K562 (cell line): ENCODE measurements around the gene MXI1. TPM values are rescaled to one million over a fixed set of nuclear protein-coding genes. Genes with fewer than 3 reads are reported as not detected.

Source experiments
- ATAC-seq: fragments of 200-7000 bp; cut with Tn5 transposase; 3 replicates; pipeline ENCODE4 v1.9.1; 2020; ENCODE audit warnings: moderate library complexity
- BruUV-seq: library from RNA; stranded (reverse); fragments of 400-500 nt; replicated peaks from 2 replicates; lab custom pipeline; 2021; lab: Mats Ljungman, UMichigan
- CTCF ChIA-PET: fragments of 300-600 bp; formaldehyde crosslinking; extraction: SDS; loops from one replicate; lab custom pipeline; 2021; ENCODE audit warnings: low intra/inter-chr PET ratio; lab: Yijun Ruan, JAX
- POLR2A ChIA-PET: fragments of 300-600, 350-650 bp; sonication (Branson Sonifier 250); formaldehyde crosslinking; extraction: SDS; loops from one replicate; lab custom pipeline; 2021; ENCODE audit warnings: antibody characterized with exemption, inconsistent platforms; lab: Yijun Ruan, JAX
- DNase-seq, 4 experiments: peaks; one replicate each; pipeline versions ENCODE4 v3.0.0 to v3.0.0-alpha.2; 2011 to 2018; ENCODE audit warnings: low spot score in 3 of 4, mixed read lengths in 3 of 4; ENCODE audit errors: extremely low read depth in 1 of 4
- FAIRE-seq: peaks from 2 replicates; lab custom pipeline; 2011; peaks lifted over from hg19 to GRCh38; lab: Jason Lieb, UNC
- H2AFZ ChIP-seq: 2 replicates; pipeline ENCODE4 v1.6.0; 2011; ENCODE audit warnings: low read depth, low read length, control low read depth, inconsistent platforms
- H3K27ac ChIP-seq: fragments of 200-600 bp; 3 replicates; pipeline ENCODE4 v1.8.0; 2011; ENCODE audit warnings: low read depth, mild to moderate bottlenecking, control low read depth, inconsistent platforms, low read length, moderate library complexity, mixed read lengths; ENCODE audit errors: extremely low read depth
- H3K27me3 ChIP-seq, 2 experiments: fragments of 300-600 bp in 1 of 2; 2 replicates in 1 of 2; 3 replicates in 1 of 2; pipeline versions ENCODE4 v1.6.0 to v1.8.0; 2011; ENCODE audit warnings: inconsistent platforms in 2 of 2, low read length in 2 of 2, mild to moderate bottlenecking in 1 of 2, mixed read lengths in 1 of 2, moderate library complexity in 1 of 2; ENCODE audit not compliant: control insufficient read depth in 2 of 2, insufficient read depth in 2 of 2
- H3K36me3 ChIP-seq: fragments of 300-600 bp; 3 replicates; pipeline ENCODE4 v1.8.0; 2011; ENCODE audit warnings: mild to moderate bottlenecking, low read length, inconsistent platforms; ENCODE audit not compliant: control insufficient read depth, insufficient read depth
- H3K4me1 ChIP-seq, 2 experiments: fragments of 200-600 bp in 1 of 2; replicated peaks in 1 of 2; 2 replicates in 1 of 2; 3 replicates in 1 of 2; pipeline versions ENCODE4 v1.5.1 to v1.8.0; 2011; ENCODE audit warnings: inconsistent platforms in 2 of 2, low read length in 2 of 2, mild to moderate bottlenecking in 1 of 2, mixed read lengths in 1 of 2, moderate library complexity in 1 of 2; ENCODE audit not compliant: control insufficient read depth in 2 of 2, insufficient read depth in 2 of 2
- H3K4me2 ChIP-seq: 2 replicates; pipeline ENCODE4 v1.6.1; 2011; ENCODE audit warnings: low read length, control low read depth, inconsistent platforms, mixed read lengths; ENCODE audit not compliant: insufficient read depth
- H3K4me3 ChIP-seq: fragments of 200-600 bp; sonication (generic), shearing (Covaris generic); 2 replicates; pipeline ENCODE4 v1.5.1; 2016; ENCODE audit warnings: control low read depth, inconsistent platforms
- H3K79me2 ChIP-seq: fragments of 200-600 bp; 3 replicates; pipeline ENCODE4 v1.8.0; 2011; ENCODE audit warnings: low read length, inconsistent platforms; ENCODE audit not compliant: control insufficient read depth, insufficient read depth
- H3K9ac ChIP-seq, 2 experiments: 2 replicates each; pipeline versions ENCODE4 v1.6.0 to v1.6.1; 2011; ENCODE audit warnings: low read depth in 2 of 2, low read length in 2 of 2, control low read depth in 1 of 2, inconsistent platforms in 1 of 2, mild to moderate bottlenecking in 1 of 2, mixed read lengths in 1 of 2; ENCODE audit not compliant: insufficient read depth in 1 of 2
- H3K9me1 ChIP-seq: one replicate; pipeline ENCODE4 v1.6.0; 2011; ENCODE audit warnings: inconsistent platforms, mild to moderate bottlenecking, low read length, moderate library complexity; ENCODE audit not compliant: control insufficient read depth, insufficient read depth
- H3K9me3 ChIP-seq: replicated peaks from 2 replicates; pipeline ENCODE4 v1.5.1; 2011; ENCODE audit warnings: low read depth, low read length, inconsistent platforms; ENCODE audit not compliant: control insufficient read depth, insufficient read depth
- H4K20me1 ChIP-seq: replicated peaks from 2 replicates; pipeline ENCODE4 v1.6.1; 2011; ENCODE audit warnings: low read length, inconsistent platforms, mixed read lengths; ENCODE audit not compliant: control insufficient read depth, insufficient read depth
- NFXL1 ChIP-seq: fragments of 450-650 bp; formaldehyde crosslinking; IDR thresholded peaks from 2 replicates; pipeline ENCODE4 v1.4.0; 2021; ENCODE audit warnings: mild to moderate bottlenecking
- WGBS: fragments of 100-300 bp; shearing (Covaris generic); methylation state at CpG from one replicate; pipeline ENCODE4 v1.1.6; 2016; ENCODE audit warnings: low coverage, mixed read lengths; ENCODE audit not compliant: insufficient coverage; ENCODE audit errors: missing lambda C conversion rate; 5-methylcytosine and 5-hydroxymethylcytosine counted together
- in situ Hi-C: fragments of 300-500 bp; cut with MboI; formaldehyde crosslinking; loops from 4 replicates; pipeline ENCODE4 v1.15.0; 2018; ENCODE audit warnings: inconsistent platforms, mixed read lengths
- intact Hi-C: fragments of 100-400 bp; cut with micrococcal nuclease; formaldehyde crosslinking; loops from 2 replicates; pipeline ENCODE4 v1.14.2; 2022
- polyA plus RNA-seq, 8 experiments: library from polyadenylated mRNA; depleted of rRNA in 4 of 8; stranded (reverse) in 5 of 8; unstranded in 3 of 8; fragments of >200 nt; fragmentation: Nextera tagmentation in 2 of 8; fragmentation: Illumina TruSeq in 1 of 8; extraction: Ambion mirVana in 2 of 8; extraction: Trizol in 1 of 8; gene quantifications; 2 replicates each; pipeline versions ENCODE4 v1.2.1 to v1.2.3, GENCODE V29; 2011 to 2014; ENCODE audit warnings: inconsistent platforms in 1 of 8, missing spikeins in 1 of 8
- total RNA-seq, 7 experiments: library from RNA; depleted of rRNA in 6 of 7; stranded (reverse); fragments of >200 nt in 6 of 7; fragmentation: Illumina TruSeq in 2 of 7; extraction: Trizol in 2 of 7; gene quantifications; 2 replicates each; pipeline versions ENCODE4 v1.2.1 to v1.2.3, GENCODE V29; 2011 to 2021; ENCODE audit warnings: low replicate concordance in 1 of 7
- TF ChIP-seq, protein P1 (sequence below), 3 experiments: fragments of 200-800 bp in 1 of 3; fragments of 250-450 bp in 1 of 3; fragments of 450-650 bp in 1 of 3; sonication (Bioruptor Pico) in 1 of 3; sonication (Bioruptor generic) in 1 of 3; formaldehyde crosslinking in 1 of 3; IDR thresholded peaks; 2 replicates each; pipeline versions ENCODE4 v1.6.1 to v1.8.0; 2016 to 2022; ENCODE audit warnings: mild to moderate bottlenecking in 2 of 3, missing genetic modification characterization in 2 of 3, missing compliant biosample characterization in 1 of 3, moderate library complexity in 1 of 3

MXI1 gene
- total and polyA plus RNA-seq, 9 of the 15 experiments (the other 6 are each of a cell fraction or from before 2014, with no cell fraction given): 9.1 to 23.7 (median 14.8) TPM

GRCh38 chr10:110285501-110285900 lies 78.1 kb downstream of the MXI1 start:
- no peaks in the 10 kb centered on the region for H3K79me2 ChIP-seq
- no peak overlapping the region for H3K4me2 ChIP-seq
- no peaks in the 10 kb centered on the region for H3K9me3 ChIP-seq
- no peaks in the 10 kb centered on the region for H3K4me1 ChIP-seq
- no peak overlapping the region for H3K4me3 ChIP-seq
- ATAC-seq (no peak), DNase-seq (no peak), FAIRE-seq (no peak)
- peaks cover 67% of the 10 kb centered on the region for H3K36me3 ChIP-seq
- H3K27ac ChIP-seq: no peak overlapping the region
- no peaks in the 10 kb centered on the region for H3K27me3 ChIP-seq
- ChIA-PET CTCF (no interaction called here), POLR2A (interaction anchor here (0.7 to 1.6 kb wide), 4 partner anchors 10 to 156 kb away, joined by 3 to 6 read pairs (median 4); partner anchors contain the start of gene MXI1)
- intact Hi-C loops: no loop called here
- in situ Hi-C loops: no loop called here
- no peak overlapping the region for H2AFZ ChIP-seq
- H4K20me1 ChIP-seq: no peaks in the 10 kb centered on the region
- no TSS peak for BruUV-seq
- no peak overlapping the region for H3K9ac ChIP-seq
- TF ChIP-seq, protein P1, sequence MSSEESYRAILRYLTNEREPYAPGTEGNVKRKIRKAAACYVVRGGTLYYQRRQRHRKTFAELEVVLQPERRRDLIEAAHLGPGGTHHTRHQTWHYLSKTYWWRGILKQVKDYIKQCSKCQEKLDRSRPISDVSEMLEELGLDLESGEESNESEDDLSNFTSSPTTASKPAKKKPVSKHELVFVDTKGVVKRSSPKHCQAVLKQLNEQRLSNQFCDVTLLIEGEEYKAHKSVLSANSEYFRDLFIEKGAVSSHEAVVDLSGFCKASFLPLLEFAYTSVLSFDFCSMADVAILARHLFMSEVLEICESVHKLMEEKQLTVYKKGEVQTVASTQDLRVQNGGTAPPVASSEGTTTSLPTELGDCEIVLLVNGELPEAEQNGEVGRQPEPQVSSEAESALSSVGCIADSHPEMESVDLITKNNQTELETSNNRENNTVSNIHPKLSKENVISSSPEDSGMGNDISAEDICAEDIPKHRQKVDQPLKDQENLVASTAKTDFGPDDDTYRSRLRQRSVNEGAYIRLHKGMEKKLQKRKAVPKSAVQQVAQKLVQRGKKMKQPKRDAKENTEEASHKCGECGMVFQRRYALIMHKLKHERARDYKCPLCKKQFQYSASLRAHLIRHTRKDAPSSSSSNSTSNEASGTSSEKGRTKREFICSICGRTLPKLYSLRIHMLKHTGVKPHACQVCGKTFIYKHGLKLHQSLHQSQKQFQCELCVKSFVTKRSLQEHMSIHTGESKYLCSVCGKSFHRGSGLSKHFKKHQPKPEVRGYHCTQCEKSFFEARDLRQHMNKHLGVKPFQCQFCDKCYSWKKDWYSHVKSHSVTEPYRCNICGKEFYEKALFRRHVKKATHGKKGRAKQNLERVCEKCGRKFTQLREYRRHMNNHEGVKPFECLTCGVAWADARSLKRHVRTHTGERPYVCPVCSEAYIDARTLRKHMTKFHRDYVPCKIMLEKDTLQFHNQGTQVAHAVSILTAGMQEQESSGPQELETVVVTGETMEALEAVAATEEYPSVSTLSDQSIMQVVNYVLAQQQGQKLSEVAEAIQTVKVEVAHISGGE (CRISPR knock-in tag; IDR thresholded peaks at IDR 0.05): no peak
- TF ChIP-seq NFXL1 (CRISPR knock-in tag): no peak
- H3K9me1 ChIP-seq: no peaks in the 10 kb centered on the region
- 90% methylated on average over 2 of the region's 2 CpGs for WGBS
